GM12878 (cell line): Measurements from ENCODE around the gene PRR35. TPM values are rescaled to one million over a fixed set of nuclear protein-coding genes. Genes with fewer than 3 reads are reported as not detected.

ENCODE experiments used
- ATAC-seq: fragments of 200-7000 bp; cut with Tn5 transposase; 3 replicates; pipeline ENCODE4 v1.9.1; 2020; ENCODE audit warnings: mild to moderate bottlenecking, moderate library complexity
- BruUV-seq: library from RNA; stranded (reverse); fragments of 400-500 nt; replicated peaks from 2 replicates; lab custom pipeline; 2021; lab: Mats Ljungman, UMichigan
- CTCF ChIA-PET: fragments of 300-600 bp; sonication (Branson Sonifier 250); formaldehyde crosslinking; extraction: SDS; loops from one replicate; lab custom pipeline; 2021; ENCODE audit warnings: inconsistent platforms; lab: Yijun Ruan, JAX
- POLR2A ChIA-PET: fragments of 350-600 bp; formaldehyde crosslinking; extraction: SDS; loops from one replicate; lab custom pipeline; 2021; ENCODE audit warnings: inconsistent platforms; lab: Charles Lee
- RAD21 ChIA-PET: fragments of 300-600 bp; sonication (Branson Sonifier 250); formaldehyde crosslinking; loops from one replicate; lab custom pipeline; 2023; ENCODE audit warnings: antibody characterized with exemption; ENCODE audit not compliant: unreplicated experiment; lab: Charles Lee
- SMC1A ChIA-PET: fragments of 300-600 bp; sonication (Branson Sonifier 250); formaldehyde crosslinking; loops from one replicate; lab custom pipeline; 2023; ENCODE audit not compliant: unreplicated experiment, uncharacterized antibody; lab: Charles Lee
- DNase-seq: peaks from one replicate; pipeline ENCODE4 v3.0.0-alpha.2; 2011; ENCODE audit warnings: low read depth, low spot score
- FAIRE-seq: peaks from 3 replicates; lab custom pipeline; 2011; peaks lifted over from hg19 to GRCh38; lab: Jason Lieb, UNC
- H2AFZ ChIP-seq: 2 replicates; pipeline ENCODE4 v1.6.0; 2011; ENCODE audit warnings: low read depth, low read length, control low read depth; ENCODE audit not compliant: control insufficient read depth
- H3K27ac ChIP-seq: 2 replicates; pipeline ENCODE4 v1.5.1; 2011; ENCODE audit warnings: control low read depth; ENCODE audit not compliant: control insufficient read depth, insufficient read depth
- H3K27me3 ChIP-seq, 2 experiments: replicated peaks in 1 of 2; 2 replicates each; pipeline versions ENCODE4 v1.6.0 to v1.6.1; 2011; ENCODE audit warnings: low read length in 1 of 2; ENCODE audit not compliant: control insufficient read depth in 2 of 2, insufficient read depth in 2 of 2
- H3K36me3 ChIP-seq, 2 experiments: 2 replicates each; pipeline ENCODE4 v1.5.1; 2011; ENCODE audit warnings: low read length in 1 of 2; ENCODE audit not compliant: control insufficient read depth in 2 of 2, insufficient read depth in 2 of 2
- H3K4me1 ChIP-seq: 2 replicates; pipeline ENCODE4 v1.6.1; 2011; ENCODE audit warnings: mild to moderate bottlenecking, low read length, moderate library complexity, mixed read lengths; ENCODE audit not compliant: control insufficient read depth, insufficient read depth
- H3K4me2 ChIP-seq: 2 replicates; pipeline ENCODE4 v1.6.0; 2011; ENCODE audit warnings: control low read depth; ENCODE audit not compliant: control insufficient read depth, insufficient read depth
- H3K4me3 ChIP-seq: fragments of 200-600 bp; sonication (generic); 2 replicates; pipeline ENCODE4 v1.5.1; 2016
- H3K79me2 ChIP-seq: 2 replicates; pipeline ENCODE4 v1.6.0; 2011; ENCODE audit warnings: low read length; ENCODE audit not compliant: control insufficient read depth, insufficient read depth
- H3K9ac ChIP-seq: 2 replicates; pipeline ENCODE4 v1.8.0; 2011; ENCODE audit warnings: low read length, control low read depth, mixed read lengths; ENCODE audit not compliant: control insufficient read depth, insufficient read depth
- H3K9me3 ChIP-seq: replicated peaks from 3 replicates; pipeline ENCODE4 v1.5.1; 2011; ENCODE audit warnings: mild to moderate bottlenecking, low read length; ENCODE audit not compliant: control insufficient read depth, insufficient read depth
- H4K20me1 ChIP-seq: 2 replicates; pipeline ENCODE4 v1.6.0; 2011; ENCODE audit not compliant: control insufficient read depth, insufficient read depth
- BACH1 ChIP-seq: fragments of 450-650 bp; IDR thresholded peaks from 2 replicates; pipeline ENCODE4 v1.6.1; 2017; ENCODE audit warnings: mild to moderate bottlenecking, borderline replicate concordance
- CHD1 ChIP-seq: IDR thresholded peaks from 2 replicates; pipeline ENCODE4 v1.6.1; 2012; ENCODE audit warnings: low read depth, low read length, improper control_type of control experiment
- CTCF ChIP-seq, 3 experiments: IDR thresholded peaks in 2 of 3; conservative IDR thresholded peaks in 1 of 3; 2 replicates each; pipeline ENCODE4 v1.5.1; 2011; ENCODE audit warnings: low read depth in 3 of 3, low read length in 3 of 3, mild to moderate bottlenecking in 3 of 3, control low read depth in 2 of 3, moderate library complexity in 2 of 3, inconsistent platforms in 1 of 3, mixed read lengths in 1 of 3; ENCODE audit not compliant: control insufficient read depth in 2 of 3, insufficient read depth in 1 of 3; ENCODE audit errors: extremely low read depth in 1 of 3
- EGR1 ChIP-seq, 2 experiments: IDR thresholded peaks; 1 replicate in 1 of 2; 2 replicates in 1 of 2; pipeline ENCODE4 v1.6.1; 2011 to 2012; ENCODE audit warnings: low read depth in 2 of 2, low read length in 2 of 2, borderline replicate concordance in 1 of 2, mild to moderate bottlenecking in 1 of 2, moderate library complexity in 1 of 2
- EP300 ChIP-seq, 2 experiments: fragments of 150-350 bp in 1 of 2; IDR thresholded peaks; 2 replicates each; pipeline ENCODE4 v1.6.1; 2011 to 2012; ENCODE audit warnings: low read depth in 2 of 2, low read length in 2 of 2, borderline replicate concordance in 1 of 2, improper control_type of control experiment in 1 of 2, inconsistent platforms in 1 of 2; ENCODE audit not compliant: control insufficient read depth in 1 of 2
- GATAD2B ChIP-seq: fragments of 450-650 bp; conservative IDR thresholded peaks from 2 replicates; pipeline ENCODE4 v1.6.1; 2017; ENCODE audit warnings: low read depth, mild to moderate bottlenecking, moderate library complexity
- IKZF2 ChIP-seq, 2 experiments: fragments of 450-650 bp; IDR thresholded peaks; 2 replicates each; pipeline ENCODE4 v1.6.1; 2017; ENCODE audit warnings: mild to moderate bottlenecking in 2 of 2, moderate library complexity in 2 of 2
- NR2C1 ChIP-seq: fragments of 450-650 bp; IDR thresholded peaks from 2 replicates; pipeline ENCODE4 v1.6.1; 2017; ENCODE audit warnings: antibody characterized with exemption, mild to moderate bottlenecking, moderate library complexity
- PAX5 ChIP-seq: IDR thresholded peaks from 2 replicates; pipeline ENCODE4 v1.6.1; 2011; ENCODE audit warnings: low read depth, low read length, borderline replicate concordance
- POLR2AphosphoS2 ChIP-seq: IDR thresholded peaks from 2 replicates; pipeline ENCODE4 v1.6.1; 2011; ENCODE audit warnings: low read depth, mild to moderate bottlenecking, low read length, improper control_type of control experiment, moderate library complexity
- SP1 ChIP-seq: IDR thresholded peaks from one replicate; pipeline ENCODE4 v1.6.1; 2011; ENCODE audit warnings: low read depth, low read length
- TARDBP ChIP-seq: IDR thresholded peaks from 2 replicates; pipeline ENCODE4 v1.6.1; 2016; ENCODE audit warnings: borderline replicate concordance
- YBX1 ChIP-seq: fragments of 450-650 bp; IDR thresholded peaks from 2 replicates; pipeline ENCODE4 v1.6.1; 2016; ENCODE audit warnings: antibody characterized with exemption
- ZNF687 ChIP-seq: fragments of 450-650 bp; IDR thresholded peaks from 2 replicates; pipeline ENCODE4 v1.6.1; 2017; ENCODE audit warnings: mild to moderate bottlenecking, moderate library complexity
- WGBS: methylation state at CpG from one replicate; pipeline ENCODE4 v1.1.6; 2016; ENCODE audit warnings: low lambda C conversion rate; ENCODE audit not compliant: insufficient replicate concordance, insufficient coverage; ENCODE audit errors: missing lambda C conversion rate; 5-methylcytosine and 5-hydroxymethylcytosine counted together
- in situ Hi-C: fragments of 300-500 bp; cut with MboI; formaldehyde crosslinking; loops from 9 replicates; pipeline ENCODE4 v1.14.3; 2018; ENCODE audit warnings: mixed read lengths
- intact Hi-C: fragments of 100-400 bp; cut with micrococcal nuclease; formaldehyde crosslinking; loops from one replicate; pipeline ENCODE4 v1.14.2; 2022; ENCODE audit not compliant: unreplicated experiment
- polyA plus RNA-seq, 11 experiments: library from polyadenylated mRNA; depleted of rRNA in 4 of 11; unstranded in 6 of 11; stranded (reverse) in 5 of 11; fragments of >200 nt; fragmentation: Nextera tagmentation in 4 of 11; fragmentation: Illumina TruSeq in 1 of 11; extraction: Ambion mirVana in 4 of 11; extraction: Trizol in 1 of 11; gene quantifications; 1 replicate in 1 of 11; 2 replicates in 10 of 11; pipeline versions ENCODE4 v1.2.1 to v1.2.3, GENCODE V29; 2011 to 2016; ENCODE audit warnings: inconsistent platforms in 2 of 11, missing spikeins in 2 of 11, low read depth in 1 of 11
- total RNA-seq, 4 experiments: library from RNA; depleted of rRNA in 3 of 4; stranded (reverse); fragments of >200 nt in 3 of 4; fragmentation: Illumina TruSeq in 1 of 4; extraction: Trizol in 1 of 4; gene quantifications; 2 replicates each; pipeline versions ENCODE4 v1.2.1 to v1.2.3, GENCODE V29; 2013 to 2021

Gene PRR35
- total and polyA plus RNA-seq, 10 of the 15 experiments (the other 5 are each of a cell fraction or from before 2014, with no cell fraction given) = not detected

GRCh38 chr16:588889-589657, 28.9 kb downstream of the PRR35 start (continued):
- peak; percentile 72 for TF ChIP-seq ZNF687
- TF ChIP-seq EP300 (IDR thresholded peaks at IDR 0.05; ENCODE audit: borderline replicate concordance in 1 of 2, control insufficient read depth in 1 of 2, low read depth in 2 of 2, low read length in 2 of 2) = no peak
- peak; percentile 82 for TF ChIP-seq NR2C1

GRCh38 chr16:589658-590187, 29.5 kb downstream of the PRR35 start, which contains the start of gene RAB40C:
Gene RAB40C, plus strand, starts transcription at chr16:590066. Its CDS starts 226 bp downstream, at chr16:590292.
- peak within 1 kb of the TSS; percentile 87 for H3K9ac ChIP-seq
- H3K4me2 ChIP-seq = peak within 1 kb of the TSS; percentile 96
- 1% methylated on average over 25 of the region's 67 CpGs for WGBS
- peak within 1 kb of the TSS; percentile 87 for H2AFZ ChIP-seq
- H3K9me3 ChIP-seq = no peaks in the 10 kb centered on the region
- DNase-seq = peak; percentile 82
- peaks cover 28% of the 10 kb centered on the region for H3K79me2 ChIP-seq
- no TSS peak for BruUV-seq
- peaks cover 15% of the 10 kb centered on the region for H3K4me1 ChIP-seq
- intact Hi-C loops (loop anchor here (1.0 kb wide), 1 partner anchor 47 kb away; the partner anchor contains the start of gene METTL26), in situ Hi-C loops (no loop called here)
- FAIRE-seq = peak; percentile 98
- H3K4me3 ChIP-seq = peak within 1 kb of the TSS; percentile 94
- ChIA-PET POLR2A (interaction anchor here (1.3 kb wide), 1 partner anchor 61 kb away, joined by 3 read pairs; no protein-coding TSS in a partner anchor), CTCF (interaction anchor here (0.6 kb wide), 1 partner anchor 105 kb away, joined by 3 read pairs; no protein-coding TSS in a partner anchor), RAD21 (no interaction called here), SMC1A (no interaction called here)
- peak within 1 kb of the TSS; percentile 85 for H3K27ac ChIP-seq
- H3K36me3 ChIP-seq = no peaks in the 10 kb centered on the region
- H3K27me3 ChIP-seq = no peaks in the 10 kb centered on the region
- ATAC-seq = peak; percentile 92
- no peaks in the 10 kb centered on the region for H4K20me1 ChIP-seq
- TF ChIP-seq CTCF (IDR thresholded peaks at IDR 0.05 in 2 of 3, conservative IDR thresholded peaks at IDR 0.05 in 1 of 3; ENCODE audit: control insufficient read depth in 2 of 3, extremely low read depth in 1 of 3, insufficient read depth in 1 of 3, low read depth in 3 of 3, low read length in 3 of 3) = peak in 2 of 3 experiments; percentile 8 to 21; a peak in 1 of 6 replicates
- TF ChIP-seq IKZF2 (IDR thresholded peaks at IDR 0.05) = peak; percentile 21 to 71; a peak in 3 of 4 replicates
- peak in 1 of 2 experiments; percentile 59; a peak in 1 of 3 replicates for TF ChIP-seq EGR1 (IDR thresholded peaks at IDR 0.05; ENCODE audit: borderline replicate concordance in 1 of 2, low read depth in 2 of 2, low read length in 2 of 2)
- peak; percentile 94 for TF ChIP-seq SP1
- TF ChIP-seq PAX5 = peak; percentile 21; the same call in 1 of the 2 replicates
- TF ChIP-seq TARDBP = no peak
- TF ChIP-seq POLR2AphosphoS2 = no peak; the same call in 1 of the 2 replicates
- TF ChIP-seq GATAD2B = no peak
- TF ChIP-seq CHD1 = no peak
- TF ChIP-seq YBX1 = no peak
- TF ChIP-seq BACH1 = no peak
